Common myeloid progenitor, CD34-positive (primary cell): Measurements from ENCODE around the gene RCOR3.

Experiments
- CTCF ChIA-PET: fragments of 350-600 bp; sonication (Branson Sonifier 250); formaldehyde crosslinking; loops from one replicate; lab custom pipeline; 2021; ENCODE audit warnings: antibody characterized with exemption; lab: Charles Lee
- POLR2A ChIA-PET: fragments of 350-600 bp; sonication (Branson Sonifier 250); formaldehyde crosslinking; loops from one replicate; lab custom pipeline; 2021; ENCODE audit warnings: antibody characterized with exemption; lab: Charles Lee
- DNase-seq, 3 donors: peaks; one replicate each; pipeline versions ENCODE4 v3.0.0 to v3.0.0-alpha.2; 2013
- H3K27ac ChIP-seq, 2 experiments: 1 replicate in 1 of 2; 2 replicates in 1 of 2; pipeline ENCODE4 v1.7.0; 2013; ENCODE audit warnings: inconsistent platforms in 2 of 2, low read length in 2 of 2, mild to moderate bottlenecking in 2 of 2, low read depth in 1 of 2, moderate library complexity in 1 of 2; ENCODE audit not compliant: severe bottlenecking in 2 of 2, insufficient read depth in 1 of 2, poor library complexity in 1 of 2
- H3K27me3 ChIP-seq, 5 experiments: replicated peaks in 2 of 5; 1 replicate in 3 of 5; 2 replicates in 2 of 5; pipeline versions ENCODE4 v1.6.1 to v1.7.0; 2013; ENCODE audit warnings: low read length in 4 of 5, mild to moderate bottlenecking in 2 of 5, moderate library complexity in 2 of 5, inconsistent platforms in 1 of 5; ENCODE audit not compliant: insufficient read depth in 5 of 5, control insufficient read depth in 4 of 5
- H3K36me3 ChIP-seq, 4 experiments: 1 replicate in 2 of 4; 2 replicates in 2 of 4; pipeline versions ENCODE4 v1.6.1 to v1.7.0; 2013; ENCODE audit warnings: low read length in 3 of 4, control low read depth in 1 of 4, mild to moderate bottlenecking in 1 of 4; ENCODE audit not compliant: control insufficient read depth in 4 of 4, insufficient read depth in 4 of 4
- H3K4me1 ChIP-seq, 4 experiments: 1 replicate in 3 of 4; 2 replicates in 1 of 4; pipeline versions ENCODE4 v1.6.1 to v1.7.1; 2013; ENCODE audit warnings: low read length in 3 of 4, mild to moderate bottlenecking in 3 of 4, control low read depth in 1 of 4, inconsistent platforms in 1 of 4, moderate library complexity in 1 of 4; ENCODE audit not compliant: control insufficient read depth in 4 of 4, insufficient read depth in 4 of 4; ENCODE audit errors: control extremely low read depth in 1 of 4
- H3K4me3 ChIP-seq, 7 experiments: 1 replicate in 4 of 7; 2 replicates in 3 of 7; pipeline versions ENCODE4 v1.5.1 to v1.7.0; 2013; ENCODE audit warnings: mild to moderate bottlenecking in 7 of 7, low read length in 6 of 7, moderate library complexity in 6 of 7, inconsistent platforms in 2 of 7, low read depth in 2 of 7, control low read depth in 1 of 7; ENCODE audit not compliant: insufficient read depth in 4 of 7, control insufficient read depth in 1 of 7; ENCODE audit errors: extremely low read depth in 1 of 7
- H3K9me3 ChIP-seq, 5 experiments: 1 replicate in 4 of 5; 2 replicates in 1 of 5; pipeline versions ENCODE4 v1.6.1 to v1.7.1; 2013; ENCODE audit warnings: low read length in 4 of 5, mild to moderate bottlenecking in 2 of 5, inconsistent platforms in 1 of 5, low read depth in 1 of 5, moderate library complexity in 1 of 5; ENCODE audit not compliant: control insufficient read depth in 4 of 5, insufficient read depth in 2 of 5; ENCODE audit errors: control extremely low read depth in 1 of 5
- WGBS: methylation state at CpG from one replicate; pipeline ENCODE4 v1.1.5; 2013; ENCODE audit not compliant: insufficient coverage; 5-methylcytosine and 5-hydroxymethylcytosine counted together

The RCOR3 gene

DNA sequence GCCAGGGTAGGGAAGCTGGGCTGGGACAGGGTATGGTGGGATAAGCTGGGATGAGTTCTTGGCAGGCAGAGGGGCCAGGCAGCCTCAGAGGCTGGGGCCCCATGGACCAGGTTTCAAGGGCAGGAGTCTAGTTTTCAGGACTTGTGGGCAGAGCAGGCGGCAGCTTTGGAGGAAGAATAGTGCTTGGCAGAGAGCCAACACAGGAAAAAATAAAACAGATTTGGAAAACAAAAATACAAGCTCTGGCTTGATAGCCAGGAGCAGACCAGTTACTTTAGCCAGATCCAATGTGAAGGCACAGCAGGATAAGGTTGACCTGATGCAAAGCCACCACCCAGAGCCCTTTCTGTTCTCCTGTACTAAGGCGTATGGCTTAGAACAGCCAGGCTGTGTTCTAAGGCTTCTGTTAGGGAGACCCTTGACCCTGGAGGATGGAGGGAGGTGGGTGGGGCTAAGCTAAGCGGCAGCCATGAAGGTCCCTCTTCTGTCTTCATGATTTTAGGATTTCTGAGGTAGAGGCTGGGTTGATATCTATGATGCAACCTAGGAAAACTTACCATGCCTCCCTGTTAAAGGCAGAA lies 73.0 kb downstream of the RCOR3 start:
- no peak for DNase-seq
- H3K9me3 ChIP-seq = no peaks in the 10 kb centered on the region
- peaks cover 27 to 78% (median 68%) of the 10 kb centered on the region in 4 experiments for H3K4me1 ChIP-seq
- H3K27ac ChIP-seq = peak overlapping the region in 1 of 2 experiments; percentile 32
- ChIA-PET POLR2A (interaction anchor here (0.6 kb wide), 1 partner anchor 374 kb away, joined by 5 read pairs; no protein-coding TSS in a partner anchor), CTCF (interaction anchor here (1.1 to 2.5 kb wide), 4 partner anchors 8 to 138 kb away, joined by 4 to 12 read pairs (median 6); no protein-coding TSS in a partner anchor)
- WGBS = 63% methylated on average over 1 of the region's 3 CpGs
- H3K4me3 ChIP-seq = no peak overlapping the region
- H3K27me3 ChIP-seq = no peaks in the 10 kb centered on the region
- peaks cover 0 to 6% (median 0%) of the 10 kb centered on the region in 4 experiments for H3K36me3 ChIP-seq

- CTCF ChIA-PET = interaction anchor here (0.9 to 2.5 kb wide), 4 partner anchors 9 to 181 kb away, joined by 3 to 12 read pairs (median 6); no protein-coding TSS in a partner anchor
- peaks cover 22 to 79% (median 67%) of the 10 kb centered on the region in 4 experiments for H3K4me1 ChIP-seq
- peaks cover 0 to 6% (median 0%) of the 10 kb centered on the region in 4 experiments for H3K36me3 ChIP-seq
- POLR2A ChIA-PET = interaction anchor here (0.6 kb wide), 1 partner anchor 203 kb away, joined by 3 read pairs; no protein-coding TSS in a partner anchor
- no peaks in the 10 kb centered on the region for H3K27me3 ChIP-seq
- 90% methylated on average over 2 of the region's 2 CpGs for WGBS
- no peak for DNase-seq
- no peak overlapping the region for H3K27ac ChIP-seq
- no peak overlapping the region for H3K4me3 ChIP-seq
- H3K9me3 ChIP-seq = no peaks in the 10 kb centered on the region
Observed at GRCh38 chr1:211332830-211333229, 73.7 kb downstream of the RCOR3 start.

DNA sequence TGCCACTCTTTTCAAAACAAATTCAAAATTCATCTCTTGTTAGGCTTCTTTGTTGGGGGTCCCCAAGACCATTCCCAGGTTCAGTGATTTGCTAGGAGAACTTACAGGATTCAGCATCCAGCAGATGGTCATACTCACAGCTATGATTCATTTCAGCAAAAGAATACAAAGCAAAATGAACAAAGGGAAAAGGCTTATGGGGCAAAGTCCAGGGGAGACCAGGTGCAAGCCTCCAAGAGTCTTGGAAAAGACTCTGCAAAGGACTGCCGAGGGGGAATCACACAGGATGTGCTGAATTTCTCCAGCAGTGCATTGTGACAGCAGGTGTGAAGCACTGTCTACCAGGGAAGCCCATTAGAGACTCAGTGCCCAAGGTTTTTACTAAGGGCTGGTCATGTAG lies 74.7 kb downstream of the RCOR3 start:
- H3K4me3 ChIP-seq = no peak overlapping the region

GRCh38 chr1:211334986-211335385 lies 75.8 kb downstream of the RCOR3 start:
- H3K4me3 ChIP-seq = no peak overlapping the region
- ChIA-PET CTCF (interaction anchor here (1.3 to 11.5 kb wide), 3 partner anchors 9 to 143 kb away, joined by 3 to 109 read pairs (median 5); partner anchors contain the start of gene TRAF5), POLR2A (interaction anchor here (0.8 kb wide), 1 partner anchor 11 kb away, joined by 3 read pairs; no protein-coding TSS in a partner anchor)
- H3K36me3 ChIP-seq = peaks cover 0 to 6% (median 0%) of the 10 kb centered on the region in 4 experiments
- no peaks in the 10 kb centered on the region for H3K27me3 ChIP-seq
- H3K9me3 ChIP-seq = no peaks in the 10 kb centered on the region
- H3K27ac ChIP-seq = peak overlapping the region in 1 of 2 experiments; percentile 67
- 100% methylated on average over 1 of the region's 4 CpGs for WGBS
- peaks cover 11 to 72% (median 60%) of the 10 kb centered on the region in 4 experiments for H3K4me1 ChIP-seq
- no peak for DNase-seq

More for the DNA sequence above, 74.7 kb downstream of the RCOR3 start:
- 100% methylated on average over 1 of the region's 1 CpG for WGBS
- CTCF ChIA-PET = no interaction called here
- POLR2A ChIA-PET = no interaction called here
- no peak overlapping the region for H3K27ac ChIP-seq
- DNase-seq = no peak
- peaks cover 18 to 72% (median 60%) of the 10 kb centered on the region in 4 experiments for H3K4me1 ChIP-seq
- H3K27me3 ChIP-seq = no peaks in the 10 kb centered on the region
- peaks cover 0 to 6% (median 0%) of the 10 kb centered on the region in 4 experiments for H3K36me3 ChIP-seq
- no peaks in the 10 kb centered on the region for H3K9me3 ChIP-seq

DNA sequence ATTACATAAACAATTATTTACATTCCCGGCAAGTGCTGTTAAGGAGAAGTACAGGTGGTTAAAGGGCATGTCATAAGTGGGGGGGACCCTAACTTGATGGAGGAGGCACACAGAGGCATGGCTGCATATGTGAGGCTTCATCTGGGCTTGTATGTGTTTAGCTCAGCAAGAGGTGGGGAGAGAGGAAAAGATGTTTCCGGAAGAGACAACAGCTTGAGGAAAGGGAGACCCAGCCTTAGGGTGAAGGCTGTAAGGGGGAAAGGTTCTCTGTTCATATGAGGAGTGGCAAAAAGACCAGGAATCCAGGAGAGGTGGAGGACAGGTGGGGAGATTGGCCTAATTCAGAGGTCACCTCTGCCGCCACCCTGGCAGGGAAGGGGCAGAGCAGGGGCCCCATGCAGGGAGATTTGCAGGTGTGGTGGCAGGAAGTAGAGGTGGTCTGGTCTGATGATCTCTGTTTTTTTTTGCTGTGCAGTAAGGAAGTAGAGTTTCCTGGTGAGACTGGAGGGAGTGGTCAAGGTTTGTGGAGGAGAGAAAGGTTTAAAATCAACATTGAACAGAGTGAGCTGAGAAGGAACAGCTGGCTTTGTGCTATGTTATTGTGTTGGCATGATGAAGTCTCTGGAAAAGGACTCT lies 76.5 kb downstream of the RCOR3 start:
- CTCF ChIA-PET = interaction anchor here (0.9 to 11.5 kb wide), 5 partner anchors 10 to 143 kb away, joined by 3 to 109 read pairs (median 5); partner anchors contain the start of gene TRAF5
- WGBS = 20% methylated on average over 2 of the region's 3 CpGs
- H3K4me3 ChIP-seq = peak overlapping the region in 4 of 7 experiments; percentile 7 to 49 (median 41)
- peak overlapping the region in 1 of 2 experiments; percentile 67 for H3K27ac ChIP-seq
- peaks cover 11 to 68% (median 55%) of the 10 kb centered on the region in 4 experiments for H3K4me1 ChIP-seq
- no peaks in the 10 kb centered on the region for H3K27me3 ChIP-seq
- peaks cover 0 to 4% (median 0%) of the 10 kb centered on the region in 4 experiments for H3K36me3 ChIP-seq
- POLR2A ChIA-PET = interaction anchor here (0.8 kb wide), 1 partner anchor 12 kb away, joined by 3 read pairs; no protein-coding TSS in a partner anchor
- no peaks in the 10 kb centered on the region for H3K9me3 ChIP-seq
- DNase-seq = no peak

DNA sequence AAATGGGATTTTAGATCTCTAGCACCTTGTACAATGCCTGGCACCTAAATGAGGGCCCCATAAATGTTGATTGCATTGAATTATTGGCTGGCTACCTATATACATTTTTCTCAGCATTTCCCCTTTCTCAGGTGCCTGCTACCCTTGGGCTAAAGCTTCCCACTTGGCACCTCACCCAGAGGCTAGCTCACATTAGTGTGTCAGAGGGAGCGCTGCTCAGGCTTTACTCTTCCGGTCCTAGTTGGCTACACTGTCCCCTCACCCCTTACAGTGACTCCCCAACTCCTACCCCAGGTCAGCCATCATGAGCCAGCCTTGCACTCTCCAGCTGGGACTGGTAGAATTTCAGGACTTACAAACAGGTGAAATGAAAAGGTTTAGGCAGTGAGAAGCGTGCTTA lies 77.0 kb downstream of the RCOR3 start:
- 100% methylated on average over 1 of the region's 3 CpGs for WGBS
- DNase-seq = no peak
- ChIA-PET POLR2A (no interaction called here), CTCF (interaction anchor here (0.8 to 11.5 kb wide), 5 partner anchors 8 to 140 kb away, joined by 3 to 109 read pairs (median 3); partner anchors contain the start of gene TRAF5)
- H3K4me1 ChIP-seq = peaks cover 11 to 69% (median 58%) of the 10 kb centered on the region in 4 experiments
- H3K4me3 ChIP-seq = peak overlapping the region in 4 of 7 experiments; percentile 7 to 49 (median 41)
- H3K9me3 ChIP-seq = no peaks in the 10 kb centered on the region
- H3K27ac ChIP-seq = peak overlapping the region in 1 of 2 experiments; percentile 67
- no peaks in the 10 kb centered on the region for H3K36me3 ChIP-seq
- H3K27me3 ChIP-seq = no peaks in the 10 kb centered on the region
